MM.1S (cell line): ENCODE results near the gene GABRD.
"Not testable (repeated sequence)": the region's sequence is repeated elsewhere in the genome, so short reads cannot be mapped to it uniquely, and the experiment has no call there.

Source experiments
- DNase-seq: peaks from one replicate; pipeline ENCODE4 v3.0.0-alpha.2; 2015
- H2AFZ ChIP-seq: fragments of 300-600 bp; sonication (generic); 2 replicates; pipeline ENCODE4 v1.6.0; 2016; ENCODE audit warnings: antibody characterized with exemption, low read length
- H3F3A ChIP-seq: fragments of 300-600 bp; sonication (generic); 2 replicates; pipeline ENCODE4 v1.6.1; 2016; ENCODE audit warnings: mild to moderate bottlenecking, antibody characterized with exemption, low read length, moderate library complexity, mixed read lengths; ENCODE audit not compliant: insufficient read depth
- H3K27ac ChIP-seq: fragments of 300-600 bp; sonication (generic); 2 replicates; pipeline ENCODE4 v1.5.1; 2016; ENCODE audit warnings: mild to moderate bottlenecking, low read length
- H3K27me3 ChIP-seq: fragments of 300-600 bp; sonication (generic); replicated peaks from 2 replicates; pipeline ENCODE4 v1.6.0; 2016; ENCODE audit warnings: low read length; ENCODE audit not compliant: insufficient read depth
- H3K36me3 ChIP-seq: fragments of 300-600 bp; sonication (generic); replicated peaks from 2 replicates; pipeline ENCODE4 v1.6.1; 2016; ENCODE audit warnings: mild to moderate bottlenecking, low read length, mixed read lengths; ENCODE audit not compliant: insufficient read depth
- H3K4me1 ChIP-seq: fragments of 300-600 bp; sonication (generic); 2 replicates; pipeline ENCODE4 v1.6.1; 2016; ENCODE audit warnings: low read length, mixed read lengths
- H3K4me2 ChIP-seq: fragments of 300-600 bp; sonication (generic); 2 replicates; pipeline ENCODE4 v1.6.0; 2016; ENCODE audit warnings: low read depth, low read length
- H3K4me3 ChIP-seq: fragments of 300-600 bp; sonication (generic); 2 replicates; pipeline ENCODE4 v1.5.1; 2016; ENCODE audit warnings: low read length, mixed read lengths
- H3K79me2 ChIP-seq: fragments of 300-600 bp; sonication (generic); 2 replicates; pipeline ENCODE4 v1.6.1; 2016; ENCODE audit warnings: mixed run types, low read length, mixed read lengths
- H3K9ac ChIP-seq: fragments of 300-600 bp; sonication (generic); 2 replicates; pipeline ENCODE4 v1.6.1; 2016; ENCODE audit warnings: low read length, mixed read lengths
- H3K9me2 ChIP-seq: fragments of 300-600 bp; sonication (generic); replicated peaks from 2 replicates; pipeline ENCODE4 v1.6.1; 2016; ENCODE audit warnings: mild to moderate bottlenecking, low read length, mixed read lengths; ENCODE audit not compliant: insufficient read depth
- H3K9me3 ChIP-seq: fragments of 300-600 bp; sonication (generic); replicated peaks from 2 replicates; pipeline ENCODE4 v1.6.1; 2016; ENCODE audit warnings: mild to moderate bottlenecking, low read length, mixed read lengths; ENCODE audit not compliant: insufficient read depth
- H4K20me1 ChIP-seq: fragments of 300-600 bp; sonication (generic); 2 replicates; pipeline ENCODE4 v1.6.1; 2016; ENCODE audit warnings: mild to moderate bottlenecking, low read length, moderate library complexity, mixed read lengths; ENCODE audit not compliant: insufficient read depth
- EZH2 ChIP-seq: fragments of 300-600 bp; sonication (generic); optimal IDR thresholded peaks from 2 replicates; pipeline ENCODE3; 2017; ENCODE audit warnings: low read depth, mild to moderate bottlenecking, antibody characterized with exemption, low read length, mixed read lengths
- EZH2phosphoT487 ChIP-seq: fragments of 300-600 bp; sonication (generic); IDR thresholded peaks from 2 replicates; pipeline ENCODE4 v1.6.1; 2018; ENCODE audit warnings: antibody characterized with exemption, low read length
- TF ChIP-seq, protein P1 (sequence below): fragments of 300-600 bp; sonication (generic); IDR thresholded peaks from 2 replicates; pipeline ENCODE4 v1.5.1; 2016; ENCODE audit warnings: antibody characterized with exemption, low read length, mixed read lengths

The GABRD gene

DNA sequence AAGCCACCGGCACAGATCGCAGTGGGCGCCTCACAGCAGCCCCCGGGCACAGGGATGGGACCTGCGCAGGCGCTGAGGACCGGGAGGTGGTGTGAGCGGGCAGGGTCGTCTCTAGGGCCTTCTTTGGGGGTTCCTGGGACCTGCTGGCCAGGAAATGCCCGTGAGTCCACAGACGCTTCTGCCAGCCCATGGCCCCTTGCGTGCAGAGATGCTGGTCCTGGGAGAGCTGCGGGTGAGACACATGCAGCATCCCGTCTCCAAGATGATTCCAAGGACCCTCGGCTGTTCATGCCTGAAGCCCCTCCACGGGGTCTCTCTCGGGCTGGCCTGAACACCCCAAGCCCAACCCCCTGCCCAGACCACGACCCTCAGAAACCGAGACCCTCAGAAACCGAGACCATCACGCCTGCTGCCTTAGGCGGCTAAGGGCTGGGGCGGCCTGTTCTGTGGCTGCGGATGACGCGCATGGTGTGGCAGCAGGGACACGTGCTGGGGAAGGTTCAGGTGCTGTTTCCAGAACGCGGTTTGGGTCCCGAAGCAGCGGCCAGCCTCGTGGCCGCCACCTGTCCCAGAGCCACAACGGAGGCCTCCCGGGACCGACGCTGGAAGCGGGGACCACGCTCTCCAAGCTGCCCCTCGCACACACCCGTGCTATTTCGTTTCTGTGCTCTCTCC is 38.5 kb upstream of the GABRD start:
- Histone ChIP-seq H3K9me3 (no peaks in the 10 kb centered on the region), H3F3A (no peaks in the 10 kb centered on the region), H3K36me3 (no peaks in the 10 kb centered on the region), H4K20me1 (no peaks in the 10 kb centered on the region), H3K9ac (no peak overlapping the region), H3K79me2 (no peaks in the 10 kb centered on the region), H3K4me2 (no peak overlapping the region), H2AFZ (no peak overlapping the region), H3K9me2 (no peaks in the 10 kb centered on the region), H3K27me3 (peaks cover 54% of the 10 kb centered on the region), H3K4me3 (no peak overlapping the region), H3K4me1 (no peaks in the 10 kb centered on the region), H3K27ac (no peak overlapping the region)
- TF ChIP-seq, protein P1, sequence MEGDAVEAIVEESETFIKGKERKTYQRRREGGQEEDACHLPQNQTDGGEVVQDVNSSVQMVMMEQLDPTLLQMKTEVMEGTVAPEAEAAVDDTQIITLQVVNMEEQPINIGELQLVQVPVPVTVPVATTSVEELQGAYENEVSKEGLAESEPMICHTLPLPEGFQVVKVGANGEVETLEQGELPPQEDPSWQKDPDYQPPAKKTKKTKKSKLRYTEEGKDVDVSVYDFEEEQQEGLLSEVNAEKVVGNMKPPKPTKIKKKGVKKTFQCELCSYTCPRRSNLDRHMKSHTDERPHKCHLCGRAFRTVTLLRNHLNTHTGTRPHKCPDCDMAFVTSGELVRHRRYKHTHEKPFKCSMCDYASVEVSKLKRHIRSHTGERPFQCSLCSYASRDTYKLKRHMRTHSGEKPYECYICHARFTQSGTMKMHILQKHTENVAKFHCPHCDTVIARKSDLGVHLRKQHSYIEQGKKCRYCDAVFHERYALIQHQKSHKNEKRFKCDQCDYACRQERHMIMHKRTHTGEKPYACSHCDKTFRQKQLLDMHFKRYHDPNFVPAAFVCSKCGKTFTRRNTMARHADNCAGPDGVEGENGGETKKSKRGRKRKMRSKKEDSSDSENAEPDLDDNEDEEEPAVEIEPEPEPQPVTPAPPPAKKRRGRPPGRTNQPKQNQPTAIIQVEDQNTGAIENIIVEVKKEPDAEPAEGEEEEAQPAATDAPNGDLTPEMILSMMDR = no peak
- no peak for DNase-seq

- Histone ChIP-seq H3F3A (no peaks in the 10 kb centered on the region), H3K4me2 (no peak overlapping the region), H3K9me3 (no peaks in the 10 kb centered on the region), H4K20me1 (no peaks in the 10 kb centered on the region), H3K27me3 (peaks cover 53% of the 10 kb centered on the region), H3K9me2 (no peaks in the 10 kb centered on the region), H3K27ac (no peak overlapping the region), H3K36me3 (no peaks in the 10 kb centered on the region), H3K4me1 (no peaks in the 10 kb centered on the region), H2AFZ (no peak overlapping the region), H3K9ac (no peak overlapping the region), H3K4me3 (no peak overlapping the region), H3K79me2 (no peaks in the 10 kb centered on the region)
- TF ChIP-seq, protein P1 = no peak
- TF ChIP-seq EZH2 (no peak), EZH2phosphoT487 (no peak)
- no peak for DNase-seq
Observed at GRCh38 chr1:1981142-1981500, 38.0 kb upstream of the GABRD start.

- not testable (repeated sequence) for H3K27ac ChIP-seq, H3F3A ChIP-seq, H3K4me3 ChIP-seq, H3K79me2 ChIP-seq, H3K4me2 ChIP-seq, H3K36me3 ChIP-seq, H4K20me1 ChIP-seq, H3K9ac ChIP-seq, H2AFZ ChIP-seq, DNase-seq, H3K9me3 ChIP-seq, H3K9me2 ChIP-seq, H3K4me1 ChIP-seq
- H3K27me3 ChIP-seq = peaks cover 55% of the 10 kb centered on the region
Observed at GRCh38 chr1:1981631-1982327, 37.4 kb upstream of the GABRD start.
